GM18526 (cell line): ENCODE data around the gene CCDC71L.

Source experiments
- POLR2A ChIP-seq: IDR thresholded peaks from 3 replicates; pipeline ENCODE4 v1.6.1; 2011; ENCODE audit not compliant: insufficient read length; ENCODE audit errors: extremely low read depth

The CCDC71L gene

GRCh38 chr7:106640368-106641141 lies 20.4 kb downstream of the CCDC71L start:
- TF ChIP-seq POLR2A: no peak

DNA sequence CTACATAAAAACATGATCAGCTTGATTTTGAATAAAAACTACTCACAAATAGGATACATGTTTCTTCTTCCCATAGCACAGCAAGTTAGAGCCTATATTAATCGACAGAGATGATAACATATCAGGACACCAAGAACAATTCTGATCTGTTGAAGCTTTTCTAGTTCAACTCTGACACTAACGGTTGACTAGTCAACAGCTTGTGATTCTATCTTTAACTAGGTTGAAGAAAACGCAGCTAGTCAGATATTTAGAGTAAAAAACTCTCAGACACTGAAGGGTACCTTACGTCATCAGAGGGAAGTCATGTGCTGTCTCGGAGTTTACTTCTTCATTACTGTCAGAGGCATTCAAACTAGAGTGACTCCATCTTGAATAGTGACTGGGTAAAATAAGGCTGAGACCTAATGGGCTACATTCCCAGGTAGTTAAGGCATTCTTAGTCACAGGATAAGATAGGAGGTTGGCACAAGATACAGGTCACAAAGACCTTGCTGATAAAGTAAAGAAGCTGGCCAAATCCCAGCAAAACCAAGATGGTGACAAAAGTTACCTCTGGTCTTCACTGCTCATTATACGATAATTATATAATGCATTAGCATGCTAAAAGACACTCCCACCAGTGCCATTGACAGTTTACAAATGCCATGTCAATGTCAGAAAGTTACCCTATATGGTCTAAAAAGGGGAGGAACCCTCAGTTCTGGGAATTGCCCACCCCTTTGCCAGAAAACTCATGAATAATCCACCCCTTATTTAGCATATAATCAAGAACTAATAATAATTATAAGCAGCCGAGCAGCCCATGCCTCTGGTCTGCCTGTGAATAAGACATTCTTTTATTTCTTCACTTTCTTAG lies 21.3 kb downstream of the CCDC71L start:
- no peak for TF ChIP-seq POLR2A

DNA sequence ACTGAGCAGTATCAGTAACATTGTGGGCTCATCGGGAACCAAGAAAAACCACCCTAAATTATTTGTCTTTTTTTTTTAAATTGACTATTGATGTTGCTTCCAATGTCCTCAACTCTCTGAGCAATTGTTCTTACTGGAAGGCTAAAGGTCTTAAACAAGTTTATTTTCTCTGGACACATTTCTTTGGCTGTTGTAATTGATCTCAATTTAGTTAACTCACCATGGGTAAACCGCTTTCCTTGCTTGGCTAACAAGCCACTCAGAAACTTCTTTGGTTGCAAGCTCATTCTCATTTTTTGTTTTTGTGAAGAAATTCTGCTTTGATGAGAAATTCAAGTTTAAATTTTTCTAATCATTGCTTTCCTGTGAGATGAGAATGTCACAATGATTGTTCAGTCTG lies 25.5 kb downstream of the CCDC71L start:
- TF ChIP-seq POLR2A: no peak

- TF ChIP-seq POLR2A: no peak
Measured at GRCh38 chr7:106634958-106635357, 26.0 kb downstream of the CCDC71L start.

GRCh38 chr7:106630648-106631047 lies 30.3 kb downstream of the CCDC71L start:
- TF ChIP-seq POLR2A: no peak

GRCh38 chr7:106629516-106629915 lies 31.4 kb downstream of the CCDC71L start:
- no peak for TF ChIP-seq POLR2A

DNA sequence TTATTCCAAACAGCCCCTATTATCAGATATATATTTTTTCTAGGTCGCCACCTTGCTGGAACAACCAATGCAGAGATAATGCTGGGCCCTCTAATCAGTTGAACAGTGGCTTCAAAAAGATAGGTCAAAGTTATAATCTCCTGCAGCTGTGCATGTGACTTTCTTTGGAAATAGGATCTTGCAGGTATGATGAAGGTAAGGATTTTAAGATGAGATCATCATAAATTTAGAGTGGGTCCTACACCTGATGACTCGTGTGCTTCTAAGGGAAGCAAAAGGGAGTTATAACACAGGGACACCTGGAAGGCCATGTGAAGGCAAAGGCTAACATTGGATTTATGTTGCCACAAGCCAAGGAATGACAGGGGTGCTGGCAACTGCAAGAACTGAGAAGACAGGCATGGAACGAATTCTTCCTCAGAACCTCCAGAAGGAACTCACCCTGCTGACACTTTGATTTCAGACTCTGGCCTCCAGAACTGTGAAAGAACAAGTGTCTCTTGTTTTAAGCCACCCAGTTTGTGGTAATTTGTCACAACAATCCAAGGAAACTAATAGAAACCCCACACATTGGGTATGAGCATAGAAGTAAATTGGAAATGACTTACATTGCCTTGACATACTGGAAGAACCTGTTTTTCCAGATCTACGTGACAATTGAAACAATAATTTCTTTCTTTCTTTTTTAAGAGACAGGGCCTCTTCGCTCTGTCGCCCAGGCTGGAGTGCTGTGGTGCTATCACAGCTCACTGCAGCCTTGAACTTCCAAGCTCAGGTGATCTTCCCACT lies 34.4 kb downstream of the CCDC71L start:
- no peak for TF ChIP-seq POLR2A

DNA sequence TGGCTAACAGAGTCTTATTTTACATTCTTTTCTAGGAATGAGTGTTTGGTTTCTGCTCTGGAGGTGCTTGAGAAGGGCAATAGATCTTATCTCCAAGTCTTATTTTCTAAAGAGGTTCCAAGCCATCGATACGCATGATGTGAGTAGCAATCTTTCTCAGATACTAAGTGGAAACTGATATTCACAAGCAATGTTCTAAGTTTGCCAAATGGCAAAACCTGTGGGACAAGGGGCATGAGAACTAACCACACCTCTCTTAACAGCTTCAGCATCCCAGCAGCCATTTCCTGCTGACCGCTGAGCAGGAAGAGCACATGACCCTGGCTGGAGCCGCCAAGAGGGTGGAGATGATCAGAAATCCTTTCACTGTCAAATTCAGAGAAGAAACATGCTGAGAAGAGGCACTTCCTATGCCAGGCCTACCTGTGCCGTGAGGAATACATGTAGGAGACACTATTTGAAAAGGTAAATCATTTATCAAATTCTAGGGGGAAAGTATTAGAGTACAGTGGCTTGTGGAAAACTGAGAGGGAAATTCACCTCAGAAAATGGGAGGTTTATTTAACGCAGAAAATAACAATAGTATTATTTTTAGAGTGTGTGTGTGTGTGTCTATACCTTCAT lies 35.2 kb downstream of the CCDC71L start:
- no peak for TF ChIP-seq POLR2A

DNA sequence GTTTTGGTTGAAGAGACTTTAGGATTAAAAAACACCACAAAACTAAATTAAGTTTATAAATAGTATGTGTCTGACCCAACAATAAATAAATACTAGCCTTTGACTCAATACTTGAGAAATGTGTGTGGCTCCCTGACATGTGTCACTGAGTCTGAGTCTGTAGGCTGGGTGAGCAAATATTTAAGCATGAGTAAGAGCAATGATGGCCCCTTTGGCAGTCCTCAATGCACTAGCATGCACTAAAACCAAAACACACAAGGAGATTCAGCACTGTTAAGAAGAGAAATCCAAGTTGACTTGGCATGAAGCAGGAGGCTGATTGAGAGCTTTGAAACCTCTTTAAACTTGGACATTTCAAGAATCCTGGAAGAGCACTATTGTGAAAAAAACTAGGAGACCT lies 37.1 kb downstream of the CCDC71L start:
- TF ChIP-seq POLR2A: no peak

GRCh38 chr7:106623315-106623660 lies 37.7 kb downstream of the CCDC71L start:
- TF ChIP-seq POLR2A: no peak

- TF ChIP-seq POLR2A: no peak
Measured at GRCh38 chr7:106622654-106623314, 38.2 kb downstream of the CCDC71L start.

- no peak for TF ChIP-seq POLR2A
Measured at GRCh38 chr7:106621393-106622132, 39.4 kb downstream of the CCDC71L start.

DNA sequence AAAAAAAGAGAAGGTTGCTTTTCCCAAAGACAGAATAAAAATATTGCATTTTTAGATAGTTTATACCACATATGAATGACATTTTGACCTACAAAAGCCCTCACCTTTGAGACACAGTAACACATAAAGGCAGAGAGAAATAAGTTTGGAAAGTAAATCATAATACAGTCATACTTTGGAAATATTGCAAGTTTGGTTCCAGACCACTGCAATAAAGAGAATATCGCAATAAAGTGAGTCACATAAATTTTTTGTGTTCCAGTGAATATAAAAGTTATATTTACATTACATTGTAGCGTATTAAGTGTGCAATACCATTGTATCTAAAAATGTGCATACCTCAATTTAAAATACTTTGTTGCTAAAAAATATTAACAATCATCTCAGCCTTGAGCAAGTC lies 40.3 kb downstream of the CCDC71L start:
- TF ChIP-seq POLR2A: no peak

- TF ChIP-seq POLR2A: no peak
Measured at GRCh38 chr7:106620034-106620433, 40.9 kb downstream of the CCDC71L start.
